Measurements from ENCODE around the gene BMP7. TPM values are rescaled to one million over a fixed set of nuclear protein-coding genes. Genes with fewer than 3 reads are reported as not detected.

Gene BMP7
- total and polyA plus RNA-seq, 2 experiments from 2014 or later: 15.9 to 22.8 TPM

DNA sequence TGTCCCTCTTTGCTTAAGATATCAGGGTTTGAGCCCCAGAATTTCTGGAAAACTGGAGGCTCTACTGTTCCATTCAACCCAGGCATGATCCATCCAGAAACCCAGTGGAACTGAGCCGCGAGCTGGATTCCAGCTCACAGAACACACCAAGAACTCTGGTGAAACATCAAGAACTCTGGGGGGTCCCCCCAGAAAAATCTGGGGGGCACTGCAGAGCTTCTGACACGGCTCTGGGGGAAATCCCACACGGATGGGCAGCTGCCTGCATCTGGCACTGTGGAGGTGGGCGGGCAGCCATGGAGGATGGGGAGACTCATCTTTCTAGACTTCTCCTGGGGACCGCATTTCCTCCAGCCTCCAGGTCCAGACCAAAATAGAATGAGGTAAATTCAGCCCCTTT, 51.0 kb downstream of the BMP7 start:
- Histone ChIP-seq H3K4me2 (no peak overlapping the region), H3K4me3 (no peak overlapping the region), H2AFZ (no peak overlapping the region), H3K36me3 (ENCODE audit: insufficient read depth) (no peaks in the 10 kb centered on the region), H3K79me2 (replicated peaks; ENCODE audit: insufficient read depth) (no peaks in the 10 kb centered on the region), H3K27ac (ENCODE audit: low read depth) (no peak overlapping the region), H4K20me1 (replicated peaks; ENCODE audit: insufficient read depth) (no peaks in the 10 kb centered on the region), H3K9me2 (ENCODE audit: insufficient read depth) (no peaks in the 10 kb centered on the region), H3K27me3 (ENCODE audit: insufficient read depth) (no peaks in the 10 kb centered on the region), H3F3A (replicated peaks; ENCODE audit: low read depth) (no peaks in the 10 kb centered on the region), H3K4me1 (ENCODE audit: insufficient read depth) (peaks cover 16% of the 10 kb centered on the region)
- Mint-ChIP-seq H3K36me3 (ENCODE audit: low read depth) (no peaks in the 10 kb centered on the region; the same call in 2 of the 3 replicates), H3K27me3 (ENCODE audit: insufficient read depth, low read depth, poor library complexity) (peaks cover 5% of the 10 kb centered on the region), H3K9me3 (no peaks in the 10 kb centered on the region), H3K27ac (no peak overlapping the region), H3K4me1 (peaks cover 25% of the 10 kb centered on the region), H3K4me3 (no peak overlapping the region)
- ATAC-seq: no peak
- DNase-seq (ENCODE audit: low spot score): no peak
- no peak for TF ChIP-seq CREB1 (CRISPR knock-in tag; IDR thresholded peaks at IDR 0.05; ENCODE audit: low read depth)

- Histone ChIP-seq H3K27me3 (ENCODE audit: insufficient read depth) (no peaks in the 10 kb centered on the region), H3F3A (replicated peaks; ENCODE audit: low read depth) (no peaks in the 10 kb centered on the region), H3K4me3 (no peak overlapping the region), H2AFZ (no peak overlapping the region), H3K79me2 (replicated peaks; ENCODE audit: insufficient read depth) (no peaks in the 10 kb centered on the region), H3K4me1 (ENCODE audit: insufficient read depth) (peaks cover 16% of the 10 kb centered on the region), H4K20me1 (replicated peaks; ENCODE audit: insufficient read depth) (no peaks in the 10 kb centered on the region), H3K4me2 (no peak overlapping the region), H3K9me2 (ENCODE audit: insufficient read depth) (no peaks in the 10 kb centered on the region), H3K27ac (ENCODE audit: low read depth) (no peak overlapping the region), H3K36me3 (ENCODE audit: insufficient read depth) (no peaks in the 10 kb centered on the region)
- DNase-seq (ENCODE audit: low spot score): no peak
- no peak overlapping the region for H3K4me3 Mint-ChIP-seq
- no peak for ATAC-seq
- H3K27me3 Mint-ChIP-seq (ENCODE audit: insufficient read depth, low read depth, poor library complexity): peaks cover 6% of the 10 kb centered on the region
- H3K27ac Mint-ChIP-seq: no peak overlapping the region
- no peaks in the 10 kb centered on the region; the same call in 2 of the 3 replicates for H3K36me3 Mint-ChIP-seq (ENCODE audit: low read depth)
- peaks cover 25% of the 10 kb centered on the region for H3K4me1 Mint-ChIP-seq
- H3K9me3 Mint-ChIP-seq: no peaks in the 10 kb centered on the region
- TF ChIP-seq EZH2 (IDR thresholded peaks at IDR 0.05; ENCODE audit: low read depth, unreplicated experiment) (no peak), NANOG (IDR thresholded peaks at IDR 0.05; ENCODE audit: borderline replicate concordance) (no peak), ZNF331 (CRISPR knock-in tag; IDR thresholded peaks at IDR 0.05; ENCODE audit: low read depth) (no peak), JUNB (IDR thresholded peaks at IDR 0.05; ENCODE audit: unreplicated experiment) (no peak), STAT1 (IDR thresholded peaks at IDR 0.05; ENCODE audit: unreplicated experiment) (no peak), ZNF114 (CRISPR knock-in tag; IDR thresholded peaks at IDR 0.05) (no peak), EZH2phosphoT487 (IDR thresholded peaks at IDR 0.05; ENCODE audit: unreplicated experiment) (no peak), REST (IDR thresholded peaks at IDR 0.05; ENCODE audit: unreplicated experiment) (no peak), CTCF (conservative IDR thresholded peaks at IDR 0.05; ENCODE audit: low read depth in 2 of 2) (no peak), CREB1 (CRISPR knock-in tag; IDR thresholded peaks at IDR 0.05; ENCODE audit: low read depth) (no peak), POLR2AphosphoS5 (IDR thresholded peaks at IDR 0.05; ENCODE audit: low read depth) (no peak)
- TF ChIP-seq, protein P1, sequence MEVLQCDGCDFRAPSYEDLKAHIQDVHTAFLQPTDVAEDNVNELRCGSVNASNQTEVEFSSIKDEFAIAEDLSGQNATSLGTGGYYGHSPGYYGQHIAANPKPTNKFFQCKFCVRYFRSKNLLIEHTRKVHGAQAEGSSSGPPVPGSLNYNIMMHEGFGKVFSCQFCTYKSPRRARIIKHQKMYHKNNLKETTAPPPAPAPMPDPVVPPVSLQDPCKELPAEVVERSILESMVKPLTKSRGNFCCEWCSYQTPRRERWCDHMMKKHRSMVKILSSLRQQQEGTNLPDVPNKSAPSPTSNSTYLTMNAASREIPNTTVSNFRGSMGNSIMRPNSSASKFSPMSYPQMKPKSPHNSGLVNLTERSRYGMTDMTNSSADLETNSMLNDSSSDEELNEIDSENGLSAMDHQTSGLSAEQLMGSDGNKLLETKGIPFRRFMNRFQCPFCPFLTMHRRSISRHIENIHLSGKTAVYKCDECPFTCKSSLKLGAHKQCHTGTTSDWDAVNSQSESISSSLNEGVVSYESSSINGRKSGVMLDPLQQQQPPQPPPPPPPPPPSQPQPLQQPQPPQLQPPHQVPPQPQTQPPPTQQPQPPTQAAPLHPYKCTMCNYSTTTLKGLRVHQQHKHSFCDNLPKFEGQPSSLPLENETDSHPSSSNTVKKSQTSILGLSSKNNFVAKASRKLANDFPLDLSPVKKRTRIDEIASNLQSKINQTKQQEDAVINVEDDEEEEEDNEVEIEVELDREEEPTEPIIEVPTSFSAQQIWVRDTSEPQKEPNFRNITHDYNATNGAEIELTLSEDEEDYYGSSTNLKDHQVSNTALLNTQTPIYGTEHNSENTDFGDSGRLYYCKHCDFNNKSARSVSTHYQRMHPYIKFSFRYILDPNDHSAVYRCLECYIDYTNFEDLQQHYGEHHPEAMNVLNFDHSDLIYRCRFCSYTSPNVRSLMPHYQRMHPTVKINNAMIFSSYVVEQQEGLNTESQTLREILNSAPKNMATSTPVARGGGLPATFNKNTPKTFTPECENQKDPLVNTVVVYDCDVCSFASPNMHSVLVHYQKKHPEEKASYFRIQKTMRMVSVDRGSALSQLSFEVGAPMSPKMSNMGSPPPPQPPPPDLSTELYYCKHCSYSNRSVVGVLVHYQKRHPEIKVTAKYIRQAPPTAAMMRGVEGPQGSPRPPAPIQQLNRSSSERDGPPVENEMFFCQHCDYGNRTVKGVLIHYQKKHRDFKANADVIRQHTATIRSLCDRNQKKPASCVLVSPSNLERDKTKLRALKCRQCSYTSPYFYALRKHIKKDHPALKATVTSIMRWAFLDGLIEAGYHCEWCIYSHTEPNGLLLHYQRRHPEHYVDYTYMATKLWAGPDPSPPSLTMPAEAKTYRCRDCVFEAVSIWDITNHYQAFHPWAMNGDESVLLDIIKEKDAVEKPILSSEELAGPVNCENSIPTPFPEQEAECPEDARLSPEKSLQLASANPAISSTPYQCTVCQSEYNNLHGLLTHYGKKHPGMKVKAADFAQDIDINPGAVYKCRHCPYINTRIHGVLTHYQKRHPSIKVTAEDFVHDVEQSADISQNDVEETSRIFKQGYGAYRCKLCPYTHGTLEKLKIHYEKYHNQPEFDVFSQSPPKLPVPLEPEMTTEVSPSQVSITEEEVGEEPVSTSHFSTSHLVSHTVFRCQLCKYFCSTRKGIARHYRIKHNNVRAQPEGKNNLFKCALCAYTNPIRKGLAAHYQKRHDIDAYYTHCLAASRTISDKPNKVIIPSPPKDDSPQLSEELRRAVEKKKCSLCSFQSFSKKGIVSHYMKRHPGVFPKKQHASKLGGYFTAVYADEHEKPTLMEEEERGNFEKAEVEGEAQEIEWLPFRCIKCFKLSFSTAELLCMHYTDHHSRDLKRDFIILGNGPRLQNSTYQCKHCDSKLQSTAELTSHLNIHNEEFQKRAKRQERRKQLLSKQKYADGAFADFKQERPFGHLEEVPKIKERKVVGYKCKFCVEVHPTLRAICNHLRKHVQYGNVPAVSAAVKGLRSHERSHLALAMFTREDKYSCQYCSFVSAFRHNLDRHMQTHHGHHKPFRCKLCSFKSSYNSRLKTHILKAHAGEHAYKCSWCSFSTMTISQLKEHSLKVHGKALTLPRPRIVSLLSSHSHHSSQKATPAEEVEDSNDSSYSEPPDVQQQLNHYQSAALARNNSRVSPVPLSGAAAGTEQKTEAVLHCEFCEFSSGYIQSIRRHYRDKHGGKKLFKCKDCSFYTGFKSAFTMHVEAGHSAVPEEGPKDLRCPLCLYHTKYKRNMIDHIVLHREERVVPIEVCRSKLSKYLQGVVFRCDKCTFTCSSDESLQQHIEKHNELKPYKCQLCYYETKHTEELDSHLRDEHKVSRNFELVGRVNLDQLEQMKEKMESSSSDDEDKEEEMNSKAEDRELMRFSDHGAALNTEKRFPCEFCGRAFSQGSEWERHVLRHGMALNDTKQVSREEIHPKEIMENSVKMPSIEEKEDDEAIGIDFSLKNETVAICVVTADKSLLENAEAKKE (CRISPR knock-in tag; IDR thresholded peaks at IDR 0.05): no peak
Measured at GRCh38 chr20:57214948-57215347, 51.5 kb downstream of the BMP7 start.

All from GM23338 (cell line).